Retinal pigment epithelial cell (primary cell): ENCODE data around the gene NCKAP5.

Experiments used
- DNase-seq: peaks from one replicate; pipeline ENCODE4 v3.0.0-alpha.2; 2010; ENCODE audit warnings: low read depth
- H3K4me3 ChIP-seq: 2 replicates; pipeline ENCODE4 v1.5.1; 2011; ENCODE audit warnings: mild to moderate bottlenecking, low read length, control low read depth, moderate library complexity
- TF ChIP-seq, protein P1 (sequence below): conservative IDR thresholded peaks from 2 replicates; pipeline ENCODE4 v1.5.1; 2011; ENCODE audit warnings: low read depth, low read length, control low read depth, inconsistent platforms

NCKAP5 gene

GRCh38 chr2:132754867-132755472 is 813.3 kb downstream of the NCKAP5 start:
- no peak for DNase-seq
- TF ChIP-seq, protein P1, sequence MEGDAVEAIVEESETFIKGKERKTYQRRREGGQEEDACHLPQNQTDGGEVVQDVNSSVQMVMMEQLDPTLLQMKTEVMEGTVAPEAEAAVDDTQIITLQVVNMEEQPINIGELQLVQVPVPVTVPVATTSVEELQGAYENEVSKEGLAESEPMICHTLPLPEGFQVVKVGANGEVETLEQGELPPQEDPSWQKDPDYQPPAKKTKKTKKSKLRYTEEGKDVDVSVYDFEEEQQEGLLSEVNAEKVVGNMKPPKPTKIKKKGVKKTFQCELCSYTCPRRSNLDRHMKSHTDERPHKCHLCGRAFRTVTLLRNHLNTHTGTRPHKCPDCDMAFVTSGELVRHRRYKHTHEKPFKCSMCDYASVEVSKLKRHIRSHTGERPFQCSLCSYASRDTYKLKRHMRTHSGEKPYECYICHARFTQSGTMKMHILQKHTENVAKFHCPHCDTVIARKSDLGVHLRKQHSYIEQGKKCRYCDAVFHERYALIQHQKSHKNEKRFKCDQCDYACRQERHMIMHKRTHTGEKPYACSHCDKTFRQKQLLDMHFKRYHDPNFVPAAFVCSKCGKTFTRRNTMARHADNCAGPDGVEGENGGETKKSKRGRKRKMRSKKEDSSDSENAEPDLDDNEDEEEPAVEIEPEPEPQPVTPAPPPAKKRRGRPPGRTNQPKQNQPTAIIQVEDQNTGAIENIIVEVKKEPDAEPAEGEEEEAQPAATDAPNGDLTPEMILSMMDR = no peak
- no peak overlapping the region for H3K4me3 ChIP-seq

GRCh38 chr2:132754392-132754791 is 813.9 kb downstream of the NCKAP5 start:
- TF ChIP-seq, protein P1 = no peak
- no peak for DNase-seq

DNA sequence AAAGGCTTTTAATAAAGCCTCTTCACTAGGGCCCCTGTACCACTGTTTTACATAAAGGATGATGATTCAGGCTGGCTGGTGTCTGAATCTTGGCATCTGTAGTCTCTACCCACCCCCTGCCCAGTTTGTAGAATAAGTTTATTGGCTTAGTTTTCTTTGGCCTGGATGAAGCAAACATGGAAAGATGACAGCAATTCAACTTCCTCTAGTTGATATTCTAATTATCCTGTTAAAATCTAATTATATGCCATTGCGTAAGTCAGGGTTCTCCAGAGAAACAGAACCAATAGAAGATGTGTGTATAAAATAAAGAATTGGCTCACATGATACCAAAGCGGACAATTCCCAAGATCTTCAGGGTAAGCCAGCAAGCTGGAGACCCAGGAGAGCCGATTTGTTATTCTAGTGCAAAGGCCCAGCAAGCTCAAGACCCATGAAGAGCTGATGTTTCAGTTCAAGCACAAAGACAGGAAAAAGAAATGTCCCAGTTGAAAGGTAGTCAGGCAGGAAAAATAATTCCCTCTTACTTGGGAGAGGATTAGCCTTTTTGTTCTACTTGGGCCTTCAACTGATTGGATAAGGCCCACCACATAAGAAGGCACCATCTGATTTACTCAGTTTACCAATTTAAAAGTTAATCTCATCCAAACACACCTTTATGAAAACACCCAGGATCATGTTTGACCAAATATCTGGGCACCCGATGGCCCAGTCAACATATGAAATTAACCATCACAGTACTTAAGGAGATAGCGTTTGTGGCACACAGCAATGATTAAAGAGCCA is 815.6 kb downstream of the NCKAP5 start:
- TF ChIP-seq, protein P1 = no peak
- DNase-seq = no peak
- H3K4me3 ChIP-seq = no peak overlapping the region

More at GRCh38 chr2:132754392-132754791, 813.9 kb downstream of the NCKAP5 start:
- H3K4me3 ChIP-seq = no peak overlapping the region

GRCh38 chr2:132751836-132752235 is 816.4 kb downstream of the NCKAP5 start:
- no peak for DNase-seq
- TF ChIP-seq, protein P1 = no peak
- no peak overlapping the region for H3K4me3 ChIP-seq

- DNase-seq = no peak
- TF ChIP-seq, protein P1 = no peak
- no peak overlapping the region for H3K4me3 ChIP-seq
Measured at GRCh38 chr2:132750606-132751005, 817.7 kb downstream of the NCKAP5 start.

GRCh38 chr2:132747046-132747445 is 821.2 kb downstream of the NCKAP5 start:
- TF ChIP-seq, protein P1 = no peak
- no peak overlapping the region for H3K4me3 ChIP-seq
- no peak for DNase-seq

GRCh38 chr2:132741754-132742153 is 826.5 kb downstream of the NCKAP5 start:
- H3K4me3 ChIP-seq = no peak overlapping the region
- DNase-seq = no peak
- TF ChIP-seq, protein P1 = no peak
